ENCODE data around the gene GNLY. TPM values are rescaled to one million over a fixed set of nuclear protein-coding genes. Genes with fewer than 3 reads are reported as not detected.

The GNLY gene
- total RNA-seq, 4 donors from 2014 or later = 0.63 to 4.2 (median 0.98) TPM; not detected in 1

- H3K36me3 ChIP-seq = no peaks in the 10 kb centered on the region
- H3K27me3 ChIP-seq = no peaks in the 10 kb centered on the region
- no peak overlapping the region for H3K4me3 ChIP-seq
- H3K27ac ChIP-seq = peak overlapping the region in 3 of 4 donors; percentile 23 to 61 (median 26)
- TF ChIP-seq POLR2A (IDR thresholded peaks at IDR 0.05) (peak in 1 of 2 donors; percentile 8), CTCF (IDR thresholded peaks at IDR 0.05) (peak; percentile 94 to 98 (median 96)), EP300 (IDR thresholded peaks at IDR 0.05) (peak; percentile 75 to 85)
- DNase-seq (ENCODE audit: low spot score in 2 of 2) = peak; percentile 84 to 87
- 36 to 39% methylated on average over 24 to 26 of the region's 26 CpGs for WGBS, 2 donors
- no peaks in the 10 kb centered on the region for H3K9me3 ChIP-seq
- peaks cover 0 to 61% (median 17%) of the 10 kb centered on the region in 4 donors for H3K4me1 ChIP-seq
Measured at GRCh38 chr2:85728883-85729824, 35.0 kb downstream of the GNLY start.

GRCh38 chr2:85729825-85730510 is 35.8 kb downstream of the GNLY start:
- Histone ChIP-seq H3K4me1 (peaks cover 0 to 61% (median 14%) of the 10 kb centered on the region in 4 donors), H3K4me3 (no peak overlapping the region), H3K27ac (peak overlapping the region in 3 of 4 donors; percentile 23 to 61 (median 24)), H3K36me3 (no peaks in the 10 kb centered on the region), H3K27me3 (no peaks in the 10 kb centered on the region), H3K9me3 (no peaks in the 10 kb centered on the region)
- no peak for TF ChIP-seq POLR2A (IDR thresholded peaks at IDR 0.05)
- no peak for DNase-seq (ENCODE audit: low spot score in 2 of 2)
- WGBS, 2 donors = 91 to 92% methylated on average over 10 of the region's 10 CpGs

GRCh38 chr2:85730686-85731230 is 36.6 kb downstream of the GNLY start:
- Histone ChIP-seq H3K27me3 (no peaks in the 10 kb centered on the region), H3K4me3 (no peak overlapping the region), H3K9me3 (no peaks in the 10 kb centered on the region), H3K36me3 (no peaks in the 10 kb centered on the region), H3K4me1 (peaks cover 0 to 59% (median 13%) of the 10 kb centered on the region in 4 donors), H3K27ac (peak overlapping the region in 1 of 4 donors; percentile 61)
- TF ChIP-seq EP300 (IDR thresholded peaks at IDR 0.05) = no peak
- no peak for TF ChIP-seq CTCF (IDR thresholded peaks at IDR 0.05)
- no peak for TF ChIP-seq POLR2A (IDR thresholded peaks at IDR 0.05)
- no peak for DNase-seq (ENCODE audit: low spot score in 2 of 2)
- 90 to 91% methylated on average over 10 of the region's 10 CpGs for WGBS, 2 donors

- peak overlapping the region in 2 of 4 donors; percentile 28 to 61 for H3K27ac ChIP-seq
- H3K4me3 ChIP-seq = no peak overlapping the region
- H3K27me3 ChIP-seq = no peaks in the 10 kb centered on the region
- WGBS, 2 donors = 80 to 84% methylated on average over 3 of the region's 3 CpGs
- no peaks in the 10 kb centered on the region for H3K9me3 ChIP-seq
- no peak for TF ChIP-seq POLR2A (IDR thresholded peaks at IDR 0.05)
- TF ChIP-seq EP300 (IDR thresholded peaks at IDR 0.05) = no peak
- no peak for TF ChIP-seq CTCF (IDR thresholded peaks at IDR 0.05)
- H3K4me1 ChIP-seq = peaks cover 0 to 58% (median 13%) of the 10 kb centered on the region in 4 donors
- no peak for DNase-seq (ENCODE audit: low spot score in 2 of 2)
- H3K36me3 ChIP-seq = no peaks in the 10 kb centered on the region
Measured at GRCh38 chr2:85731606-85732005, 37.4 kb downstream of the GNLY start.

- peak overlapping the region in 3 of 4 donors; percentile 32 to 93 (median 41) for H3K27ac ChIP-seq
- 65 to 70% methylated on average over 2 of the region's 2 CpGs for WGBS, 2 donors
- DNase-seq (ENCODE audit: low spot score in 2 of 2) = no peak
- H3K4me1 ChIP-seq = peaks cover 0 to 68% (median 18%) of the 10 kb centered on the region in 4 donors
- TF ChIP-seq POLR2A (IDR thresholded peaks at IDR 0.05) (no peak), CTCF (IDR thresholded peaks at IDR 0.05) (peak in 2 of 5 experiments; percentile 12 to 19)
- H3K27me3 ChIP-seq = no peaks in the 10 kb centered on the region
- H3K36me3 ChIP-seq = no peaks in the 10 kb centered on the region
- no peak overlapping the region for H3K4me3 ChIP-seq
- no peaks in the 10 kb centered on the region for H3K9me3 ChIP-seq
Measured at GRCh38 chr2:85732467-85733120, 38.4 kb downstream of the GNLY start.
